Inflammatory macrophage treated with lipopolysaccharide for 1 hour (primary cell): Measurements from ENCODE around the gene TRIM27.
A peak's percentile ranks its signal among the peaks of the same experiment; 100 is the strongest.
"Not testable (repeated sequence)": the region's sequence is repeated elsewhere in the genome, so short reads cannot be mapped to it uniquely, and the experiment has no call there.

Experiments
- DNase-seq, 2 donors: peaks; one replicate each; pipeline ENCODE4 v3.0.0-alpha.2; 2020 to 2022

TRIM27 gene, protein sequence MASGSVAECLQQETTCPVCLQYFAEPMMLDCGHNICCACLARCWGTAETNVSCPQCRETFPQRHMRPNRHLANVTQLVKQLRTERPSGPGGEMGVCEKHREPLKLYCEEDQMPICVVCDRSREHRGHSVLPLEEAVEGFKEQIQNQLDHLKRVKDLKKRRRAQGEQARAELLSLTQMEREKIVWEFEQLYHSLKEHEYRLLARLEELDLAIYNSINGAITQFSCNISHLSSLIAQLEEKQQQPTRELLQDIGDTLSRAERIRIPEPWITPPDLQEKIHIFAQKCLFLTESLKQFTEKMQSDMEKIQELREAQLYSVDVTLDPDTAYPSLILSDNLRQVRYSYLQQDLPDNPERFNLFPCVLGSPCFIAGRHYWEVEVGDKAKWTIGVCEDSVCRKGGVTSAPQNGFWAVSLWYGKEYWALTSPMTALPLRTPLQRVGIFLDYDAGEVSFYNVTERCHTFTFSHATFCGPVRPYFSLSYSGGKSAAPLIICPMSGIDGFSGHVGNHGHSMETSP

DNA sequence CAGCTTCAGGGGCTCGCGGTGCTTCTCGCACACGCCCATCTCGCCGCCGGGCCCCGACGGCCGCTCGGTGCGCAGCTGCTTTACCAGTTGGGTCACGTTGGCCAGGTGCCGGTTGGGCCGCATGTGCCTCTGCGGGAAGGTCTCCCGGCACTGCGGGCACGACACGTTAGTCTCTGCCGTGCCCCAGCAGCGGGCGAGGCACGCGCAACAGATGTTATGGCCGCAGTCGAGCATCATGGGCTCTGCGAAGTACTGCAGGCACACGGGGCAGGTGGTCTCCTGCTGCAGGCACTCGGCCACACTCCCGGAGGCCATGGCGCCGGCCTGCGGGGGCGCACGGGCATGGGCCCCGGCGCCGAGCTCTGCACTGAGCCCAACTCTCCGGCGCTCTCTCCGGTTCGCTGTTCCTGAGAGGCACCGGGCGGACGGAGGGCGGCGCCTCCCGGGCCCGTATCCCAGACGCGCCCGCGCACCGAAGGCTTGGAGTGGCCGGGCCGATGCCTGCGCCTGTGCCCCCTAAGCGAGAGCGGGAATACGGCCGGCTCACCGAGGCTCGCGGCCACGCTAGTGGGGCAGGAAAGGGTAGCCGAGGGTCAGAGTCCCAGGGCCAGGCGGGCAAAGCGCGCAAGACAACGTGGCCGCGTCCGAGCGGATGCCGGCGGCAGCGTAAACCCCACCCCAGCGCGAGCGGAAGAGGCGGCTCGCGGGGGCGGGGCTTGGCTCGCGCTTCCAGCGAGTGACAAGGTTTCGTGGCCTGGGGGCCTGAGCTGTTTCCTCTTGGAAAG lies at the start of gene TRIM27:
TSS of gene TRIM27 (minus strand) at position 668 of the 785 bp plus-strand sequence. CDS start at position 315, 353 bp downstream.
- peak; percentile 88 to 89 for DNase-seq

DNA sequence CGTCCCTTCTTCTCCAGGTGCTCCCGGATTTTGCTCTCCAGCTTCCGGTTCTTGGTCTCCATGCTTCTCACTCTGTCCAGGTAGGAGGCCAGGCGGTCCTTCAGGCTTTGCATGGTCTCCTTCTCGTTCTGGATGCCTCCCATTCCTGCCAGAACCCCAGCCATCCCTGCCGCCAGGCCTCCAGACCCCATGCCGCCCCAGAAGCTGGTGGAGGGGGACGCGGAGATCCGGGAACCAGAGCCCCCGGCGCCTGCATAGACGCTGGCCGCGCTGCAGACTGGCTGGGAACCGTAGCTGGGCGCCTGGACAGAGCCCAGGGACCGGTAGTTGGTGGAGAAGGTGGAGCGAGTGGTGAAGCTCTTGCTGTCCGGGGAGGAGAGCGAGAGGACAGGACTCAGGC lies 46.3 kb upstream of the TRIM27 start:
- DNase-seq: not testable (repeated sequence)

DNA sequence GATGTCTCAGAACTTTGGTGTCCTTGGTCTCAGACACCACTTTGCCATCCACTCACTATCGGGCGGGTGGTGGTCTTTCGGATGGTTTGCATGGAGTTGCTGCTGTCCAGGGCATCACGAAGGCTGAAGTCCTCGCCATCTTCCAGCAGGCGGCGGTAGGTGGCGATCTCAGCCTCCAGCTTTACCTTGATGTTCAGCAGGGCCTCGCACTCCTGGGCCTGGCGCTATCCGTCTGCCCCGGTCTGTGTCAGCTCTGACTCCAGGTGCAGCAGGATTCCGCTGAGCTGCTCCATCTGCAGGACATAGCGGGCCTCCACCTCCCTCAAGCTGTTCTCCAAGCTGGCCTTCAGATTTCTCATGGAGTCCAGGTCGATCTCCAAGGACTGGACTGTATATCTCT lies 45.3 kb upstream of the TRIM27 start:
- no peak for DNase-seq

DNA sequence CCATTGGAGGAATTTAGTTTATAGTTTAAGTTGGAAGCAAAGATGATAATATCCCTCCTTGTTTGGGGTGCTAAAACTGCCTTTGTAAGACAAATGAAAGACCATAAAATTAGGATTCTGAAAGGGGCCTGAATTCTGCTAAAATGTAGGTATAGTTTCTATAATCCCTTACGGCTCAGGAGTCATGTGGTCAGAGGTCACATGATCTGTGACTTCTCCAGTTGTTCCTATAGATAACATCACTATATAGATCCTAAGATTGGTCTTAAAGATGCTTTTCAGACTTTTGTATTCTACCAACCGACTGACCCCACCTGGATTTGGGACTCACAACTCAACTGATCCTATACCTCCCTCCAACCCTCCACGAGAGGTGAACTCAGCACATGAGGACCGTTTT lies 44.7 kb upstream of the TRIM27 start:
- no peak for DNase-seq

DNA sequence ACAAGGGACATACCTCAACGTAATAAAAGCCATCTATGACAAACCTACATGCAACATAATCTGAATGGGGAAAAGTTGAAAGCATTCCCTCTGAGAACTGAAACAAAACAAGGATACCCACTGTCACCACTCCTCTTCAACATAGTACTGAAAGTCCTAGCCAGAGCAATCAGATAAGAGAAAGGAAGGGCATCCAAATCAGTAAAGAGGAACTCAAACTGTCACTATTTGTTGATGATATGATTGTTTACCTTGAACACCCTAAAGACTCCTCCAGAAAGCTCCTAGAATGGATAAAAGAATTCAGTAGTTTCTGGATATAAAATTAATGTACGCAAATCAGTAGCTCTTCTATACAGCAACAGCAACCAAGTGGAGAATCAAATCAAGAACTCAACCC lies 41.9 kb upstream of the TRIM27 start:
- DNase-seq: no peak

DNA sequence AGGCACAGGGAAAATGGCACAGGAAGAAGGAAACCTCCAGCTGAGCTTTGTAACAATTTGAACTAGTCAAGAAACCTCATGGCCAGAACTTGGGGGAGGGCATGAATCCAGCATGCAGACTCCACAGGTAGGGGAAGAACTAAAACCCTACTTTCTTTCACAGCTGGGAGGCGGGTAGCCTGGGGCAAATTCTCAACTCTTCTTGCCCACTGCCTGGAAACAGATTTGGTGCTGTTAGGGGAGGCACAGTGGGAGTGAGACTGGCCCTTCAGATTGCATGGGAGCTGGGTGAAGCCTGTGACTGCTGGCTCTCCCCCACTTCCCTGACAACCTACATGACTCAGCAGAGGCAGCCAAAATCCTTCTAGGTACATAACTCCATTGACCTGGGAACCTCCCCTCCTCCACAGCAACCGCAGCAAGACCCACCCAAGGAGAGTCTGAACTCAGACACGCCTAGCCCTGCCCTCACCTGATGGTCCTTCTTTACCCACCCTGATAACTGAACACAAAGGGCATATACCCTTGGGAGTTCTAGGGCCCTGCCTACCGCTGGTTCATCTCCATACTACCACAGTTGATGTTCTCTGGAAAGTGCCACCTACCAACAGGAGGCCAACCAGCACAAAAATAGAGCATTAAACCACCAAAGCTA lies 37.2 kb upstream of the TRIM27 start:
- no peak for DNase-seq

DNA sequence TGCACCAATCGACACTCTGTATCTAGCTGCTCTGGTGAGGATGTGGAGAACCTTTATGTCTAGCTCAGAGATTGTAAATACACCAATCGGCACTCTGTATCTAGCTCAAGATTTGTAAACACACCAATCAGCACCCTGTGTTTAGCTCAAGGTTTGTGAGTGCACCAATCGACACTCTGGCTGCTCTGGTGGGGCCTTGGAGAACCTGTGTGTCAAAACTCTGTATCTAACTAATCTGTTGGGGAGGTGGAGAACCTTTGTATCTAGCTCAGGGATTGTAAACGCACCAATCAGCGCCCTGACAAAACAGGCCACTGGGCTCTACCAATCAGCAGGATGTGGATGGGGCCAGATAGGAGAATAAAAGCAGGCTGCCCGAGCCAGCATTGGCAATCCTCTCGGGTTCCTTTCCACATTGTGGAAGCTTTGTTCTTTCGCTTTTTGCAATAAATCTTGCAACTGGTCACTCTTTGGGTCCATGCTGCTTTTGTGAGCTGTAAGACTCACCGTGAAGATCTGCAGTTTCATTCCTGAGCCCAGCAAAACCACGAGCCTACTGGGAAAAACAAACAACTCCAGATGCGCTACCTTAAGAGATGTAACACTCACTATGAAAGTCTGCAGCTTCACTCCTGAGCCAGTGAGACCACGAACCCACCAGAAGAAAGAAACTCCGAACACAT lies 34.9 kb upstream of the TRIM27 start:
- not testable (repeated sequence) for DNase-seq

DNA sequence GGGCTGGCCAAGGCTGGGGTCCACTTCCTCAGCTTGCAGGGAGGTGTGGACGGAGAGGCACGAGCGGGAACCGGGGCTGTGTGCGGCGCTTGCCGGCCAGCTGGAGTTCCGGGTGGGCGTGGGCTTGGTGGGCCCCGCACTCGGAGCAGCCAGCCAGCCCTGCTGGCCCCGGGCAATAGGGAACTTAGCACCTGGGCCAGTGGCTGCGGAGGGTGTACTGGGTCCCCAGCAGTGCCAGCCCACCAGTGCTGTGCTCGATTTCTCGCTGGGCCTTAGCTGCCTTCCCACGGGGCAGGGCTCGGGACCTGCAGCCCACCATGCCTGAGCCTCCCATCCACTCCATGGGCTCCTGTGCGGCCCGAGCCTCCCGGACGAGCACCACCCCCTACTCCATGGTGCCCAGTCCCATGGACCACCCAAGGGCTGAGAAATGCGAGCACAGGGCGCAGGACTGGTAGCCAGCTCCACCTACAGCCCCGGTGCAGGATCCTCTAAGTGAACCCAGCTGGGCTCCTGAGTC lies 34.1 kb upstream of the TRIM27 start:
- not testable (repeated sequence) for DNase-seq

DNA sequence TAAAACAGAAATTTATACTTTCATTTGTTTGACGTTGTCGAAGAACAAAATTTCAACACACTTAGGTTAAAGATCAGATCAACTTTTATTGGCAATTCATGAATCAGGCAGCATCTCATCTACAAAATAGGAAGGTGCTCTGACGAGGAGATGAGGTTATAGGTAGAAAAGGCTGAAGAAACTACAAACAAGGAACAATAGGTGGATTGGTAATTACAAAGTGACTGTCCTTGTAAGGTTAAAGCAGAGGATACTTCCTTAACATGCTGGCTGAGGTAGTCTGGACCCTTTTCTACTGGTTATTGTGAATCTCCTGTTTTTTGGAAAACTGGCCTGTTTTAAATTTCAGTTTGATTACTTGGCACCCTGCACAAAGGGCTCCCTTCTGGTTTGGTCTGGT lies 32.5 kb upstream of the TRIM27 start:
- no peak for DNase-seq

DNA sequence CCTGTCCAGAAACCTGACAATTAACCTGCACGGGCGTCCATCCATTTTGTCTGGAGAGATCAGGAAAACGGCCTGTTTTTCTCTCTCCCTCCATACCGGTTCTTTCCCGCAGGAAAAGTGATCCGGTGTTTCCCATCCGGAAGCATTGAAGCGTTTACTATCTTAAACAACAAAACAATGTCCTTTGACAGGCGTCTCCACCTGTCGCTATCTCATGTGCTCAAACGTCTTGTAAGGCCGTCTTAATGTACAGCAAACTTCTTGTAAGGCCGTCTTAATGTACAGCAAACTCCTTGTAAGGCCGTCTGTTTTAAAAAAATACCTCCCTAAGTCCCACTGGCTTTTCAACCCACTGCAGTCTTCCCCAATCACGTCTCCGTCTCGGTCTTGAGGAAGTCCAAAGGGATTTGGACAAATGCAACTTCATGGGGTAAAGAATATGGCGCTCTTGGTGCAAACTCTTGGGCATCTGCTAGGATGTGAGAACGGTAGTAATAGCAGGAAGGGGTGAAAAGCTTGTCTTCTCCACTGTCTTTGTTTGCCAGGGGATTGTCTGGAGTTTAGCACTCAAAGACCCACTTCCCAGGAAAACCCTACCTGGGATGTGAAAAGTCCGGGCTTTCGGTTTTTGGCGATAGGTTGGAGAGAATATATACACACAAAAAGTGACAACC lies 29.9 kb upstream of the TRIM27 start:
- DNase-seq: no peak

DNA sequence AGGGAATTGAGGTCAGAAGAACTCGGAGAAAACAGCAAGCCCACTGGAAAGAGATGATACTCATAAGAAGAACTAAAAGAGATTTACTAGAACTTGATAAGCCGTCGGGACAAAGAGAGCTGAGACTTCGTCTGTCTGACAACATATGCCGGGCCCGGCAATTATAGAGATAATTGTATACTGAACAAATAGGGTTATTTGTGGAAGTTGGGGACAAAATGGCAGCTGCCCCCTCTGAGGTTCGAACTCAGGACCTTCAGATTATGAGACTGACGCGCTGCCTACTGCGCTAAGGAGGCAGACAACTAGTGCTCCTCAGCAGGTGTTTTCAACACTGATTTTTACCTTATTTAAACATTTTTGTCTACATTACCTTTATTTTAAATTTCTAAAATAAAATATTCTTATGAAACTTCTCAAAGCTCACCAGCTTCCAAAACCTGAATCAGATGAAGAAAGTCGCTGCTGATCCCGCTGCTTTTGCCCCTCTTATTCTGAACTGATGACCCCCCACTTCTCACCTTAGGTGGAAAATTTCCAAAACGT lies 29.3 kb upstream of the TRIM27 start:
- DNase-seq: peak; percentile 52 to 72

DNA sequence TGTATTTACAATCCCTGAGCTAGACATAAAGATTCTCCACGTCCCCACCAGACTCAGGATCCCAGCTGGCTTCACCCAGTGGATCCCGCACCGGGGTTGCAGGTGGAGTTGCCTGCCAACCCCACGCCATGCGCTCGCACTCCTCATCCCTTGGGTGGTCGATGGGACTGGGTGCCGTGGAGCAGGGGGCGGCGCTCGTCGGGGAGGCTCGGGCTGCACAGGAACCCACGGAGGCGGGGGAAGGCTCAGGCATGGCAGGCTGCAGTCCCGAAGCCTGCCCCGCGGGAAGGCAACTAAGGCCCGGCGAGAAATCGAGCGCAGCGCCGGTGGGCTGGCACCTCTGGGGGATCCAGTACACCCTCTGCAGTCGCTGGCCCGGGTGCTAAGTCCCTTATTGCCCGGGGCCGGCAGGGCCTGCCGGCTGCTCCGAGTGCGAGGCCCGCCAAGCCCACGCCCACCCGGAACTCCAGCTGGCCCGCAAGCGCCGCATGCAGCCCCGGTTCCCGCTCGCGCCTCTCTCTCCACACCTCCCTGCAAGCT lies 25.9 kb upstream of the TRIM27 start:
- not testable (repeated sequence) for DNase-seq

DNA sequence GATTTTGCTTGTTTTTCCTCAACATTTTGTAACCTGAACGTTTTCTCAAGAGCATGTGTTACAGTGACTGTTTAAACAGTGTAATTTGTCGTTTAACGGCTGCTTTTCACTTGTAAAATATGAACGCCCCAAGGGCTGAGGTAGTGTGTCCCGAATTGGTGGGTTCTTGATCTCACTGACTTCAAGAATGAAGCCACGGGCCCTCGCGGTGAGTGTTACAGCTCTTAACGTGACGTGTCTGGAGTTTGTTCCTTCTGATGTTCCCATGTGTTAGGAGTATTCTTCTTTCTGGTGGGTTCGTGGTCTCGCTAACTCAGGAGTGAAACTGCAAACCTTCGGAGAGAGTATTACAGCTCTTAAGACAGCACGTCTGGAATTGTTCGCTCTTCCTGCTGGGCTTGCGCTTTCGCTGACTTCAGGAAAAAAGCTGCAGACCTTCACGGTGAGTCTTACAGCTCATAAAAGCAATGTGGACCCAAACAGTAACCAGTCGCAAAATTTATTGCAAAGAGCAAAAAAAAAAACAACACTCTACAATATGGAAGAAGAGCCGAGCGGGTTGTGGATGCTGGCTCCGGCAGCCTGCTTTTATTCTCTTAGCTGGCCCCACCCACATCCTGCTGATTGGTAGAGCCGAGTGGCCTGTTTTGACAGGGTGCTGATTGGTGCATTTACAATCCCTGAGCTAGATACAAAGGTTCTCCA lies 25.1 kb upstream of the TRIM27 start:
- no peak for DNase-seq

DNA sequence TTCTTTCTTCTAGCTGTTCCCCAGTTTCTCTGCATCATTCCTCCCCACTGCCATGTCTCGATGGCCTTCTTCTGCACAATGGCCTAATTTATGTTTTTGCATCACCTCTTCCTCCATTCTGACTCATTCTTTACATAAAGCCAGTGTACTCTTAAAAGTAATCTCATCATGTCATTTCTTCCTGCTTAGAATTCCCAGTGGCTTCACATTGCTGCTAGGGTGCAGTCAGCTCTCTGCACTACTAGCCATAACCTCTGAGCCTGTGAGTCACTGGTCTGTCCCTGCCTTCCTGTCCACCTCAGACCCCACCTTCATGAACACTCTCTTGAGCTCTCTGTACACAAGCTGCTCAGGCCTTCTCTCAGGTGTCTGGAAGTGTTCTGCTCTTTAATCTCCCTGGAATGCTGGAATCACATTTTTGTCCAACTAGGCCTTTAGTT lies 24.1 kb upstream of the TRIM27 start:
- DNase-seq: no peak

DNA sequence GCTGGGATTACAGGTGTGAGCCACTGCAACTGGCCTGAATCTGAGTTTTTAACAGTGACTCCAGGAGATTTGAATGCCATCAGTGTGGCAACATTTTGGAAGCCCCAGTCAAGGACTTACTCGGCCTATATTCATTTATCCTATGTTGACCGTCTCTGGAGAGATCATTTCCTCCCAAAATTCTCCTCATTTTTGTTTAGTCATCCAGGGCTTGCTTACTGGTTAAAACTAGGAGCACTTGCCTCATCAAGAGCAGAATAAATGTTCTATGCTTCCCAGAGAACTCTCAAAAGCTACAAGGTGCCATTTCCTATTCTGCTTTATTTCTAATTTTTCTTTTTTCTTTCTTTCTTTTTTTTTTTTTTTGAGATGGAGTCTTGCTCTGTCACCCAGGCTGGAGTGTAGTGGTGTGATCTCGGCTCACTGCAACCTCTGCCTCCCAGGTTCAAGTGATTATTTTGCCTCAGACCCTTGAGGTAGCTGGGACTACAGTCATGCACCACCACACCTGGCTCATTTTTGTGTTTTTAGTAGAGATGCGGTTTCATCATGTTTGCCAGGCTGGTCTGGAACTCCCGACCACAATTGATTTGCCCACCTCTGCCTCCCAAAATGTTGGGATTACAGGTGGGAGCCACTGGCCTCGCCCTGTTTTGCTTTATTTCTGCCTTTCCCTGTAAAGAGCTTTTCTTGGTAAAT lies 23.4 kb upstream of the TRIM27 start:
- no peak for DNase-seq

DNA sequence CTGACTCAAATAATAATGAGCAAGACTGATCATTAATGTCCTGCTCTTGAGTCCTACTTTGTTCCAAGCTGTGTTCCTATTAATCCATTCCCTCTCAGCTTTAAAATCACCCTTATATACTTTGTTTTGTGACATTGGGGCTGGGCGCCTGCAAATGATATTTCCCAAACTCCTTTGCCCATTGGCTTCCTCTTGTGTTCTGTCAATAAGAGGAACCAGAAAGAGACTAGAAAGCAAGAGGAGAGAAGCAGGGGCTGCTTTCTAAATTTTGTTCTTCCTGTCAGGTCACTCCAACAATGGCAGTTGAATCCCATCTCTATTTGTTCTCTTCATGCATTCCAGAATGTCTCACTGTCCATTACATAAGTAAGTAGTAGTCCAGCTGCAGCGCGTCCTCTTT lies 21.6 kb upstream of the TRIM27 start:
- no peak for DNase-seq

DNA sequence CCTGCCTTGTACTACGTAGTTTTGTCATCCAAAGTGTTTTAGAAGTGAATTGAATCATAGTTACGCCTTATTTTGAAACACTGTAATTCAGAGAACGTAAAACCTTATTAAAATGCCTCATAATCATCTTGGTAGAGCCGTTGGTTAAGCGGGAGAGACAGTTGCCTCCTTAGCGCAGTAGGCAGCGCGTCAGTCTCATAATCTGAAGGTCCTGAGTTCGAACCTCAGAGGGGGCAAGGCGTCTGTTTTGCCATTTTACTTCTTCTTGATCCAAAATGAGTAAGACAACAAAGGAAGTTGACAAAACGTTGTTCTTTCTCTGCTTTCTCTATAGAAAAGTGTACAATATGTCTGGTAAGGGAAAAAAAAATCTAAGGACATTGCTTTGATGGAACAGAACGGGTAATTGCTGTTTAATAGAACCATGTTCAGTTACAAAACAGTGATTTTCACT lies 20.7 kb upstream of the TRIM27 start:
- peak; percentile 82 to 95 for DNase-seq

DNA sequence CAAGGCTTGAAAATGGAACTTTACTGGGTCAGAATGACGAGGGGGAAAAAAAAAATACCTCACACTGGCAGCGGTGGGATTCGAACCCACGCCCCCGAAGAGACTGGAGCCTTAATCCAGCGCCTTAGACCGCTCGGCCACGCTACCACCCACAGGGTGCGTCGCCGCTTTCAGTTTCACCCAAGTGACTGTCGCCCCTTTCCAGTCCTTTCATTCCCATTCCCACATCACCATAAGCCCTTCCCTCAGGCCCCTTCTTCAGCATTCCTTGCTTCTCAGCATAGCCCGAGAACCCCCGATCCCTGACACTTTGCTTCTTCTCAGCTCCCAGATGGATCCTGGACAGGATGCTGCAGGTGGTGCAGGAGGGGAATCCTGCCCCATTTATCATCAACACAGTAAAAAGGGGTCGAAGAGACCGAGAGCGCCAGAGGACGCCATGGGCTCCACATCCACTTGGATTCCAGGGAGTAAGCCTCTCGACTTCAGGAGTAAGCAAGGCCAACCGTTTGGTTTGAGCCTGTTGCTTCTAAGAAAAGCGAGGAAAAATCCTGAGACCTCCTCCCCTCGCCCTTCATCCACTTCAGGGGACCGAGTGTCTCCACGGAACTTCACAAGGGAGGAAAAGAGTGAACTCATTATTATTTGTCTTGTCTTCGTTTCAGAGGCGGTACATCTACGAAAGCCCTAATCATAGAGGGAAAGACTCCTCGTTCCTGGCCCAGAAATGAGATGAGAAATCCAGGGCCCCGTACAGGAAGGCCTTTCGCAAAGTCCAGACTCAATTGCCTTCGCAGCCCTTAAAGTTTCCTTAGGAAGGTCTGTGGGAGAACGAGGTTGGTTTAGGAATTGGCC lies 20.0 kb upstream of the TRIM27 start:
- DNase-seq: peak; percentile 72 to 83

DNA sequence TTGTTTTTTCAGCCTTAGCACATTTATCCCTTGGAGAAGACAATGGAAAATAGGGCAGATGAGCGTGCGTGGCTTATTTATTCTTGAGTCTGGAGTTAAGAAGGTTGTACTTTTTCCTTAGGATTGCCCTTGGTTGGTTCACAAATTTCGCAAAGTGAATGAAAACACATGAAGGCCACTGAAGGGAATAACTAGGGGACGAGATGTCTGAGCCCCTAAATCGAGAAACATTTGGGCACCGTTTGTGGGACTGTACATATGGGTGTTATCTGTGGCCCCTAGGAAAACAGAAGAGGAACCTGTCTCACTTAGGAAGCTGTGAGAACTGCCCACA lies 19.4 kb upstream of the TRIM27 start:
- no peak for DNase-seq
